ENCODE data around the gene NCOR2. TPM values are rescaled to one million over a fixed set of nuclear protein-coding genes. Genes with fewer than 3 reads are reported as not detected.

NCOR2 gene
- total and polyA plus RNA-seq, 12 donors: 16.9 to 243 (median 173) TPM

- H3K4me3 ChIP-seq: no peak overlapping the region
- DNase-seq: no peak
- no peaks in the 10 kb centered on the region for H3K36me3 ChIP-seq (replicated peaks in 1 of 2)
- H3K27ac ChIP-seq: no peak overlapping the region
- WGBS, 4 donors: 78 to 93% (median 90%) methylated on average over 23 of the region's 23 CpGs
- TF ChIP-seq POLR2A (IDR thresholded peaks at IDR 0.05) (no peak), CTCF (IDR thresholded peaks at IDR 0.05) (no peak)
- no peaks in the 10 kb centered on the region for H3K27me3 ChIP-seq
- no peaks in the 10 kb centered on the region for H3K9me3 ChIP-seq (replicated peaks in 1 of 3)
- peaks cover 14 to 19% of the 10 kb centered on the region in 2 donors for H3K4me1 ChIP-seq (replicated peaks in 1 of 2)
- intact Hi-C loops (cut with DNase I): no loop called here
Observed at GRCh38 chr12:124610629-124611558, 43.5 kb upstream of the NCOR2 start.

- intact Hi-C loops (cut with DNase I): no loop called here
- H3K4me1 ChIP-seq (replicated peaks in 1 of 2): peaks cover 14 to 19% of the 10 kb centered on the region in 2 donors
- H3K4me3 ChIP-seq: no peak overlapping the region
- H3K36me3 ChIP-seq (replicated peaks in 1 of 2): no peaks in the 10 kb centered on the region
- H3K9me3 ChIP-seq (replicated peaks in 1 of 3): no peaks in the 10 kb centered on the region
- TF ChIP-seq POLR2A (IDR thresholded peaks at IDR 0.05) (no peak), CTCF (IDR thresholded peaks at IDR 0.05) (no peak)
- DNase-seq: no peak
- 79 to 91% (median 86%) methylated on average over 8 to 9 of the region's 9 CpGs for WGBS, 4 donors
- no peak overlapping the region for H3K27ac ChIP-seq
- H3K27me3 ChIP-seq: no peaks in the 10 kb centered on the region
Observed at GRCh38 chr12:124610021-124610612, 42.7 kb upstream of the NCOR2 start.

- H3K27me3 ChIP-seq: no peaks in the 10 kb centered on the region
- H3K9me3 ChIP-seq (replicated peaks in 1 of 3): no peaks in the 10 kb centered on the region
- TF ChIP-seq POLR2A (IDR thresholded peaks at IDR 0.05) (no peak), CTCF (IDR thresholded peaks at IDR 0.05) (no peak)
- H3K36me3 ChIP-seq (replicated peaks in 1 of 2): no peaks in the 10 kb centered on the region
- intact Hi-C loops (cut with DNase I): no loop called here
- peak; percentile 67 to 88 (median 79) for DNase-seq
- 27 to 32% (median 29%) methylated on average over 14 to 32 of the region's 32 CpGs for WGBS, 4 donors
- H3K4me3 ChIP-seq: peak overlapping the region in 1 of 4 donors; percentile 10
- peaks cover 14 to 19% of the 10 kb centered on the region in 2 donors for H3K4me1 ChIP-seq (replicated peaks in 1 of 2)
- peak overlapping the region in 1 of 5 donors; percentile 31 for H3K27ac ChIP-seq
Observed at GRCh38 chr12:124609041-124609989, 41.9 kb upstream of the NCOR2 start.
